HG03060 (cell line): ENCODE measurements around the gene RPUSD4.
A peak's percentile ranks its signal among the peaks of the same experiment; 100 is the strongest.
"Not testable (repeated sequence)": the region's sequence is repeated elsewhere in the genome, so short reads cannot be mapped to it uniquely, and the experiment has no call there.

Experiments used
- ATAC-seq: cut with Tn5 transposase; IDR thresholded peaks from one replicate; pipeline ENCODE4 v1.9.1; 2021; ENCODE audit warnings: low read depth, moderate number of reproducible peaks; ENCODE audit not compliant: unreplicated experiment

The RPUSD4 gene, protein sequence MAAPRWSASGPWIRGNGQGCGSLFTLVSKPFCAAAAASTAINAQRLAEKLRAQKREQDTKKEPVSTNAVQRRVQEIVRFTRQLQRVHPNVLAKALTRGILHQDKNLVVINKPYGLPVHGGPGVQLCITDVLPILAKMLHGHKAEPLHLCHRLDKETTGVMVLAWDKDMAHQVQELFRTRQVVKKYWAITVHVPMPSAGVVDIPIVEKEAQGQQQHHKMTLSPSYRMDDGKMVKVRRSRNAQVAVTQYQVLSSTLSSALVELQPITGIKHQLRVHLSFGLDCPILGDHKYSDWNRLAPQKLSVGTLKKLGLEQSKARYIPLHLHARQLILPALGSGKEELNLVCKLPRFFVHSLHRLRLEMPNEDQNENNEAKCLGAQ

GRCh38 chr11:126211236-126212088 is at the start of gene RPUSD4, which contains the start of gene FAM118B:
Gene RPUSD4, minus strand, starts transcription at chr11:126211650. Its CDS starts 12 bp downstream, at chr11:126211638.
Gene FAM118B, plus strand, starts transcription at chr11:126211782. Its CDS starts 23,220 bp downstream, at chr11:126235002.
- peak; percentile 83 for ATAC-seq

- ATAC-seq: no peak
Observed at GRCh38 chr11:126257764-126258163, 46.3 kb upstream of the RPUSD4 start.

- ATAC-seq: no peak
Observed at GRCh38 chr11:126257144-126257543, 45.7 kb upstream of the RPUSD4 start.

GRCh38 chr11:126256216-126256615 is 44.8 kb upstream of the RPUSD4 start:
- no peak for ATAC-seq

DNA sequence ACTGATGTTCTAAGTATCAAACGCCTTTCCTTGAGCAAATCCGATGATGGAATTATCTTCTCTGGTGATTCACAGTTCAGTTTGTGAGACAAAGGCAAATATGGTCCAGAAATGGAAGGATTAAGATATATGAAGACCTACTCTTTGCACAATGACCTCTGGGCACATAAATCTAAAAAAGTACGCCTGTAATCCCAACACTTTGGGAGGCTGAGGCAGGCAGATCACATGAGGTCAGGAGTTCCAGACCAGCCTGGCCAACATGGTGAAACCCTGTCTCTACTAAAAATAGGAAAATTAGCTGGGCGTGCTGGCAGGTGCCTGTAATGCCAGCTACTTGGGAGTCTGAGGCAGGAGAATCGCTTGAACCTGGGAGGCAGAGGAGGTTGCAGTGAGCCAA is 44.1 kb upstream of the RPUSD4 start:
- not testable (repeated sequence) for ATAC-seq

DNA sequence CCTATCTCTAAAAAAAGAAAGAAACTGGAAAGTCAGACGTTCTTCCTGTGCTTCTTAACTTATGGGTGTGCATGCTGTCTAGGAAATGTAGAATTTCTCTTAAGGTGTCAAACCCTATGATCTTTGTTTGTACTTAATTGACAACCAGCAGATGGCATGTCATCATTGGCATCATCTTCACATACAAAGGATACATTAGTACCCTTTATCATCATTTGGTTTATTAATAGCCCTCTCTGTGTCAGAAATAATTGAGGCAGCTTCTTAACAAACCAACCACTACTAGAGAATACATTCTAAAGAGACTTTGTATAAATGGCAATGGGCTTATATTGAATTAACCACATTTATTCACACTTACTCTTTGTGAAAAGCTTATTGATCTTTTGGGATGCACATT is 43.4 kb upstream of the RPUSD4 start:
- ATAC-seq: no peak

- no peak for ATAC-seq
Observed at GRCh38 chr11:126253265-126253664, 41.8 kb upstream of the RPUSD4 start.

DNA sequence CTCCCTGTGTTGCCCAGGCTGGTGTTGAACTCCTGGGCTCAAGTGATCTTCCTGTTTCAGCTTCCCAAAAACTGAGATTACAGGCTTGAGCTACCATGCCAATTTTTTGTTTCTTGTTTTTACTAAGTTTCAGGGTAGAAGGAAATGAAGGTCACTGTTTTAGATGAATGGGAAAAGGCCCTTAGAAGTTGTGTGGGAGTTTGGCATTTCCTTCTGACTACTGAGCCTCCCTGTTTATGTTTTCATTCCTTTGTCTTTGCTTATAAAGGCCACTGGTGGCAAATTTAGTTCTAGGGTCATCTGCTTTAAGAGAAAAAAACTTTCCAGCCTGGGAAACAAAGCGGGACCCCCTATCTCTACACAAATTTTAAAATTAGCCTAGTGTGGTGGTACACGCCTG is 35.2 kb upstream of the RPUSD4 start:
- no peak for ATAC-seq

- ATAC-seq: no peak
Observed at GRCh38 chr11:126233391-126233790, 21.9 kb upstream of the RPUSD4 start.

DNA sequence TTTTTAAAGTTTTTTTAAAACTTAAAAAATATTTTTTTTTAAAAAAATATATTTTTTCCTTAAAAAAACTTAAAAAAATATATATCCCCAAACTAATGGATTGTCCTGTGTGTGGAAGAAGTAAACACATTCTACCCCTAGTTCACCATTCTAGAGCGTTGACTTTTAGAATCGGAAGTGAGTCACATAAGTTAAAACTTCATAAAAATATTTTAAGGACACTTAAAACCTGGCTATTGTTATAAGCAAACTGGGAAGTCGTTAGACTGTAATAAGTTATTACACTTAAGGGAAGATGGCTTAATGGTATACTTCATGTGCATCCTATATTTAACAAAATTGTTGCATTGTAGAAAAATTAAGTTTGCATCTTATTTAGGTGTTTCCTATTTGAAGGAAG is 21.2 kb upstream of the RPUSD4 start:
- ATAC-seq: no peak

- ATAC-seq: no peak
Observed at GRCh38 chr11:126231725-126232459, 20.4 kb upstream of the RPUSD4 start.

DNA sequence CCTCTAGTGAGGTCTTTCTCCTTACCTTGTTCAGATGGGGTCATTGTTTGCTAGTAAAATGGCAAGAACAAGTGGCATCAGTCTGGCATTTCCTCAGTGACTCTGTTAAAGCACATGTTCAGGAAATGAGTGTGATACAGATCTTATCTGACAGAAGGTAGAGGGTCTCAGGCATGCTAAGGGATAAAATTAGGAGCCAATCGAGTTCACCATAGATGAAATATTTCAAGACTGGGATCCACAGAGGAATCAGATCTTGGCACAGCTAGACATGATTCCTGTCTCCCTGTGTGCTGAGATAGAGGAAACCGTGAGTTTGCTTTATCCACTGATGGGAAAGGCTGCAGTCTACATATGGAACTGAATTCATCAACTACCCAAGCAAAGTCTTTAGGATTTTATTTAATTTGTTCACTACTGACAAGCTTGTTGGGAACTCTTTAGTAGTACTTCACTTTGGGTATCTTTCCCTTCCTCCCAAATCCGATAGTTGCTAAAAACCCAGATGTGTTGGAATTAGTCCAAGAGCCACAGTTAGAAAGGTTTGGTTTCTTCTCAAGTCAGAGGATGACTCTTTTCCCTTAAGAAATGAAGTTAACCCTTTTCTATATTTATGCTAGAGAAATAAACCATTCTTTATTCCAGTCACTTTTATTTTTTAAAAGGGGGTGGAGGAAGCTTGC is 18.5 kb upstream of the RPUSD4 start:
- ATAC-seq: no peak

DNA sequence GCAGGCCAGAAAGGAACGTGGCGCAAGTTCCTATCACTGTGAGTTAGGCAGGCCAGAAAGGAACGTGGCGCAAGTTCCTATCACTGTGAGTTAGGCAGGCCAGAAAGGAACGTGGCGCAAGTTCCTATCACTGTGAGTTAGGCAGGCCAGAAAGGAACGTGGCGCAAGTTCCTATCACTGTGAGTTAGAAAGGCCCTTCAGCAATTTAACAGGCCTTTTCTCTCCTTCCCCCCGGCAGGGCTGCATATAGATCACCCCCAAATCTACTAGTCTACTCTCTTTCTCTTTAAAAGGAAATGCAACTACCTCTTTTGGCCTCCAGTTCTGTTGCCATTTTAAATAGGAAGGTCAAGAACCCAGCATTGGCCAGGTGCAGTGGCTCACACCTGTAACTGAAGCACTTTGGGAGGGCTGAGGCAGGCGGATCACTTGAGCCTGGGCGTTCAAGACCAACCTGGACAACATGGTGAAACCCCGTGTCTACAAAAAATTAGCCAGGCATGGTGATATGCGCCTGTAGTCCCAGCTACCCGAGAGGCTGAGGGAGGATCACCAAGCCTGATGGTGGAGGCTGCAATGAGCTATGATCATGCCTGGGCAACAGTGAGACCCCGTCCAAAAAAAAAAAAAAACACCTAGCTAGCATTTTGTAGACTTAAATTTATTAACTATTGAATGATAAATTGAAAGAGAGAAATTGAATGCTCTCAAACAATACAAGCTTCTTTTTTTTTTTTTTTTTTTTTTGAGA is 15.1 kb upstream of the RPUSD4 start:
- ATAC-seq: no peak

- no peak for ATAC-seq
Observed at GRCh38 chr11:126225295-126225665, 13.8 kb upstream of the RPUSD4 start.

DNA sequence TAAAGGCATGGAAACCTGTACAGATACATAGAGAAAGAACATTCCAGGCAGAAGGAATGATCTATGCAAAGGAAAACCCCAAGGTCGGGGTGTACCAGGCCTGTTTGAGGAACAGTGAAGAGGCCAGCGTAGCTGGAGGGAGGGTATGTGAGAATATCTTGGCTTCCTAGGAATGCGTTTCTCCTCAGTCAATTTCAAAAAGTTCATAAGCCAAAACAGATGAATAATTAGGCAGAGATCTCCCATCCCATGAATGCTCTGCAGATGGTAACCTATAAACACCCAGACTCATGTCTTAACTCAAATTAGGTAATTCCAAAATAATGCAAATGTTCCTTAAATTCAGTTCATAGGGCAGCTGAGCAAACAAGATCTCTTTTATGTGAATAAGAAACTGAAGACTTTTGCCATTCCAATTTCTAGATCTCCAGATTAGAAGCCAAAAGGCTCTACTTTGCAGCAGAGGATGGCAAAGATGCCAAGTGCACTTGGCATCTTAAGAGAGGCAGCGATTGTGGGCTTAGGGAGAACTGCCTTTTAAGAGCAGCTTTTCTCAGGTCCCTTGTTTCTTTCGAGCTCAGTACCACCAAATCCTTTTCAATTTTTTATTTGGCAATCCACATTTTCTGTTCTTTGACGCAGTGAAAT is 13.3 kb upstream of the RPUSD4 start:
- no peak for ATAC-seq

DNA sequence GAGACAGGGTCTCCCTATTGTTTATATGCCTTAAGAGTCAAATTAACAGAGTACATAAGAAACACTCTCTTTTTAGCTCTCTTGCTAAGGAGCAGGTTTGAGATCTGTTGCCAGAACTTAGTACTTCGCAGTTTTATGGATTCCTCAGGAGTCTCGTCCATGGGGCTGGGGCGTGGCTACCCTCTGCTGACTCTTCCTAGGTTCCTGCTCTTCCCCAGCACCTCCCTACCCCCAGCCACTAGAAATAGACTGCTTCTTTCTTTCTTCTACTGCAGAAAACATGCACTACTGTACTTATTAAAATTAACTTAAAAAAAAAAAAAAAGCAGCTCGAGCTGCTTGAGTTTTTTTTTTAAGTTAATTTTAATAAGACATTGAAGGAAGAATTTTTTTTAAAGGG is 8.1 kb upstream of the RPUSD4 start:
- ATAC-seq: no peak

- ATAC-seq: no peak
Observed at GRCh38 chr11:126217491-126217890, 6.0 kb upstream of the RPUSD4 start.

- no peak for ATAC-seq
Observed at GRCh38 chr11:126216526-126217305, 5.3 kb upstream of the RPUSD4 start.
